Activated T-cell treated with anti-CD3 and anti-CD28 coated beads for 1 hour (primary cell): ENCODE results near the gene MRPS18A.
A peak's percentile ranks its signal among the peaks of the same experiment; 100 is the strongest.
"Not testable (repeated sequence)": the region's sequence is repeated elsewhere in the genome, so short reads cannot be mapped to it uniquely, and the experiment has no call there.

Source experiments
- DNase-seq: peaks from one replicate; pipeline ENCODE4 v3.0.0-alpha.2; 2020; ENCODE audit warnings: low read depth

MRPS18A gene

GRCh38 chr6:43634702-43635303 lies 52.8 kb downstream of the MRPS18A start:
- DNase-seq = no peak

GRCh38 chr6:43633002-43633401 lies 54.6 kb downstream of the MRPS18A start:
- DNase-seq = not testable (repeated sequence)

- DNase-seq = no peak
These were observed 56.5 kb downstream of the MRPS18A start for GRCh38 chr6:43630980-43631619.

GRCh38 chr6:43629505-43630300 lies 57.9 kb downstream of the MRPS18A start:
- peak; percentile 83 for DNase-seq

- DNase-seq = peak; percentile 91
These were observed 58.5 kb downstream of the MRPS18A start, which contains the start of gene GTPBP2 for GRCh38 chr6:43629104-43629504. Gene GTPBP2 (minus strand): TSS chr6:43629264. CDS start chr6:43629162, 102 bp downstream.

GRCh38 chr6:43628393-43629103 lies 59.0 kb downstream of the MRPS18A start:
- peak; percentile 39 for DNase-seq

- DNase-seq = no peak
These were observed 60.4 kb downstream of the MRPS18A start for GRCh38 chr6:43627008-43627825.

GRCh38 chr6:43625393-43625992 lies 62.1 kb downstream of the MRPS18A start:
- no peak for DNase-seq

GRCh38 chr6:43624786-43625288 lies 62.8 kb downstream of the MRPS18A start:
- no peak for DNase-seq

GRCh38 chr6:43623880-43624785 lies 63.5 kb downstream of the MRPS18A start:
- DNase-seq = no peak

GRCh38 chr6:43622541-43622940 lies 65.0 kb downstream of the MRPS18A start:
- no peak for DNase-seq

- DNase-seq = no peak
These were observed 65.8 kb downstream of the MRPS18A start for GRCh38 chr6:43621836-43622180.
